Stimulated activated CD4-positive, alpha-beta T cell treated with anti-CD3 and anti-CD28 coated beads, Interleukin-1b, Interleukin-23, amount 100 ng/mL, for 24 hours (primary cell): ENCODE measurements around the gene MOV10L1.
"Not testable (repeated sequence)": the region's sequence is repeated elsewhere in the genome, so short reads cannot be mapped to it uniquely, and the experiment has no call there.

Source experiments
- DNase-seq, 4 experiments: peaks; one replicate each; pipeline ENCODE4 v3.0.0-alpha.2; 2020; ENCODE audit warnings: low read depth in 4 of 4, low spot score in 1 of 4

Gene MOV10L1

GRCh38 chr22:50078246-50078645 is 11.6 kb upstream of the MOV10L1 start:
- no peak for DNase-seq

- DNase-seq = no peak
These were observed 11.0 kb upstream of the MOV10L1 start for GRCh38 chr22:50078761-50079160.

- no peak for DNase-seq
These were observed 9.7 kb upstream of the MOV10L1 start for GRCh38 chr22:50080077-50080465.

- DNase-seq = no peak
These were observed 8.2 kb upstream of the MOV10L1 start for GRCh38 chr22:50081426-50082196.

GRCh38 chr22:50082197-50082715 is 7.5 kb upstream of the MOV10L1 start:
- DNase-seq = no peak

GRCh38 chr22:50082961-50083461 is 6.8 kb upstream of the MOV10L1 start:
- no peak for DNase-seq

GRCh38 chr22:50083462-50084079 is 6.2 kb upstream of the MOV10L1 start:
- DNase-seq = no peak

GRCh38 chr22:50084080-50084477 is 5.7 kb upstream of the MOV10L1 start:
- DNase-seq = no peak

GRCh38 chr22:50084614-50085021 is 5.2 kb upstream of the MOV10L1 start:
- no peak for DNase-seq

GRCh38 chr22:50085211-50085972 is 4.4 kb upstream of the MOV10L1 start, which contains the start of gene MLC1:
Gene MLC1 (minus strand): TSS chr22:50085426. CDS start chr22:50084902, 524 bp downstream.
- DNase-seq = no peak

- no peak for DNase-seq
These were observed 3.3 kb upstream of the MOV10L1 start for GRCh38 chr22:50086526-50086925.

- DNase-seq = not testable (repeated sequence)
These were observed 2.8 kb upstream of the MOV10L1 start for GRCh38 chr22:50086975-50087374.

- DNase-seq = no peak
These were observed 2.2 kb upstream of the MOV10L1 start for GRCh38 chr22:50087646-50088045.

GRCh38 chr22:50088096-50088495 is 1.7 kb upstream of the MOV10L1 start:
- no peak for DNase-seq

- no peak for DNase-seq
These were observed 575 bp upstream of the MOV10L1 start for GRCh38 chr22:50089231-50089630.

GRCh38 chr22:50090412-50090714 is 557 bp downstream of the MOV10L1 start:
- no peak for DNase-seq

GRCh38 chr22:50091092-50091768 is 1.4 kb downstream of the MOV10L1 start:
- no peak for DNase-seq

- DNase-seq = no peak
These were observed 2.5 kb downstream of the MOV10L1 start for GRCh38 chr22:50092342-50092741.

GRCh38 chr22:50098052-50098451 is 8.2 kb downstream of the MOV10L1 start:
- DNase-seq = no peak

- no peak for DNase-seq
These were observed 12.2 kb downstream of the MOV10L1 start for GRCh38 chr22:50101870-50102565.

GRCh38 chr22:50102946-50103345 is 13.1 kb downstream of the MOV10L1 start:
- DNase-seq = no peak
